ENCODE results near the gene GUCY1A2.

- TF ChIP-seq CTCF (IDR thresholded peaks at IDR 0.05) (no peak), POLR2A (IDR thresholded peaks at IDR 0.05) (no peak)
Observed at GRCh38 chr11:106914409-106914808, 103.9 kb downstream of the GUCY1A2 start.
